ENCODE data around the gene ARHGAP28. TPM values are rescaled to one million over a fixed set of nuclear protein-coding genes. Genes with fewer than 3 reads are reported as not detected.

ARHGAP28 gene, protein sequence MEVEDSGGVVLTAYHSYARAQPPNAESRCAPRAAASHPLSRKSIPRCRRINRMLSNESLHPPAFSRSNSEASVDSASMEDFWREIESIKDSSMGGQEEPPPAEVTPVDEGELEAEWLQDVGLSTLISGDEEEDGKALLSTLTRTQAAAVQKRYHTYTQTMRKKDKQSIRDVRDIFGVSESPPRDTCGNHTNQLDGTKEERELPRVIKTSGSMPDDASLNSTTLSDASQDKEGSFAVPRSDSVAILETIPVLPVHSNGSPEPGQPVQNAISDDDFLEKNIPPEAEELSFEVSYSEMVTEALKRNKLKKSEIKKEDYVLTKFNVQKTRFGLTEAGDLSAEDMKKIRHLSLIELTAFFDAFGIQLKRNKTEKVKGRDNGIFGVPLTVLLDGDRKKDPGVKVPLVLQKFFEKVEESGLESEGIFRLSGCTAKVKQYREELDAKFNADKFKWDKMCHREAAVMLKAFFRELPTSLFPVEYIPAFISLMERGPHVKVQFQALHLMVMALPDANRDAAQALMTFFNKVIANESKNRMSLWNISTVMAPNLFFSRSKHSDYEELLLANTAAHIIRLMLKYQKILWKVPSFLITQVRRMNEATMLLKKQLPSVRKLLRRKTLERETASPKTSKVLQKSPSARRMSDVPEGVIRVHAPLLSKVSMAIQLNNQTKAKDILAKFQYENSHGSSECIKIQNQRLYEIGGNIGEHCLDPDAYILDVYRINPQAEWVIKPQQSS
- 10 to 100 TPM; 16.3 to 16.5 TPM for total RNA-seq

- DNase-seq (peak; percentile 79 to 95 (median 82)), ATAC-seq (peak; percentile 83)
- Histone ChIP-seq H3K27ac (peak within 1 kb of the TSS; percentile 79 to 94 (median 92)), H3K4me1 (peaks cover 45% of the 10 kb centered on the region), H3K9me3 (no peaks in the 10 kb centered on the region), H3K4me3 (peak within 1 kb of the TSS; percentile 27 to 69), H3K36me3 (replicated peaks in 1 of 2; ENCODE audit: insufficient read depth in 1 of 2, low read depth in 2 of 2) (no peaks in the 10 kb centered on the region), H3K27me3 (no peaks in the 10 kb centered on the region)
- WGBS, 2 donors, result 0 to 1% methylated on average over 14 to 61 of the region's 96 CpGs
- intact Hi-C loops (cut with DNase I), result no loop called here
- TF ChIP-seq CTCF (IDR thresholded peaks at IDR 0.05) (peak in 6 of 7 experiments; percentile 14 to 71 (median 44)), POLR2A (IDR thresholded peaks at IDR 0.05) (peak; percentile 71 to 82 (median 80))
These were observed at the start of gene ARHGAP28 for GRCh38 chr18:6729247-6730091. TSS of gene ARHGAP28 (plus strand) at chr18:6729716. CDS start at chr18:6729822, 106 bp downstream.

- TF ChIP-seq POLR2A (IDR thresholded peaks at IDR 0.05) (no peak), CTCF (IDR thresholded peaks at IDR 0.05) (no peak)
- no peaks in the 10 kb centered on the region for H3K9me3 ChIP-seq
- DNase-seq (no peak), ATAC-seq (no peak)
- H3K27ac ChIP-seq, result no peak overlapping the region
- no peaks in the 10 kb centered on the region for H3K36me3 ChIP-seq (replicated peaks in 1 of 2; ENCODE audit: insufficient read depth in 1 of 2, low read depth in 2 of 2)
- 36 to 43% methylated on average over 1 of the region's 1 CpG for WGBS, 2 donors
- no peaks in the 10 kb centered on the region for H3K27me3 ChIP-seq
- no peaks in the 10 kb centered on the region for H3K4me1 ChIP-seq
- intact Hi-C loops (cut with DNase I), result no loop called here
- no peak overlapping the region for H3K4me3 ChIP-seq
These were observed 48.1 kb upstream of the ARHGAP28 start for GRCh38 chr18:6681331-6681875.

- no peak for DNase-seq
- ATAC-seq, result no peak
- Histone ChIP-seq H3K27me3 (no peaks in the 10 kb centered on the region), H3K9me3 (no peaks in the 10 kb centered on the region), H3K27ac (no peak overlapping the region), H3K36me3 (replicated peaks in 1 of 2; ENCODE audit: insufficient read depth in 1 of 2, low read depth in 2 of 2) (no peaks in the 10 kb centered on the region), H3K4me1 (no peaks in the 10 kb centered on the region), H3K4me3 (no peak overlapping the region)
- TF ChIP-seq CTCF (IDR thresholded peaks at IDR 0.05) (no peak), POLR2A (IDR thresholded peaks at IDR 0.05) (no peak)
- 62 to 66% methylated on average over 8 to 14 of the region's 14 CpGs for WGBS, 2 donors
- intact Hi-C loops (cut with DNase I), result no loop called here
These were observed 46.9 kb upstream of the ARHGAP28 start for GRCh38 chr18:6682437-6683111.

Measured in body of pancreas (tissue), 4 donors.